SU-DHL-6 (cell line): ENCODE results near the gene SUSD6.
A peak's percentile ranks its signal among the peaks of the same experiment; 100 is the strongest.

Experiments used
- H2AFZ ChIP-seq: fragments of 200-600 bp; sonication (generic); 2 replicates; pipeline ENCODE4 v1.6.1; 2014; ENCODE audit warnings: low read depth, mild to moderate bottlenecking, moderate library complexity, mixed read lengths, antibody characterized with exemption, low read length; ENCODE audit not compliant: severe bottlenecking
- H3F3A ChIP-seq: fragments of 200-600 bp; shearing (Covaris generic); 2 replicates; pipeline ENCODE4 v1.6.0; 2016; ENCODE audit warnings: antibody characterized with exemption, mild to moderate bottlenecking; ENCODE audit not compliant: insufficient read depth
- H3K27ac ChIP-seq: fragments of 200-600 bp; sonication (generic); 2 replicates; pipeline ENCODE4 v1.5.1; 2016; ENCODE audit warnings: low read depth, mild to moderate bottlenecking, low read length, moderate library complexity, mixed read lengths
- H3K27me3 ChIP-seq: fragments of 200-600 bp; sonication (generic), shearing (Covaris generic); 2 replicates; pipeline ENCODE4 v1.6.0; 2014; ENCODE audit warnings: mild to moderate bottlenecking, low read length
- H3K36me3 ChIP-seq: fragments of 200-600 bp; sonication (generic); 2 replicates; pipeline ENCODE4 v1.6.1; 2014; ENCODE audit warnings: mild to moderate bottlenecking, low read length, mixed read lengths
- H3K4me2 ChIP-seq: fragments of 300-600, 200-600 bp; shearing (Covaris generic), sonication (generic); 2 replicates; pipeline ENCODE4 v1.6.0; 2014; ENCODE audit warnings: low read length, low read depth, mild to moderate bottlenecking; ENCODE audit not compliant: poor library complexity, severe bottlenecking
- H3K4me3 ChIP-seq: fragments of 200-600 bp; sonication (generic); 2 replicates; pipeline ENCODE4 v1.5.1; 2014; ENCODE audit warnings: antibody characterized with exemption, low read length, mild to moderate bottlenecking, mixed read lengths; ENCODE audit not compliant: insufficient read depth, poor library complexity, severe bottlenecking
- H3K79me2 ChIP-seq: fragments of 200-600 bp; sonication (generic); 2 replicates; pipeline ENCODE4 v1.6.1; 2014; ENCODE audit warnings: mild to moderate bottlenecking, low read length, moderate library complexity; ENCODE audit not compliant: insufficient read depth
- H3K9ac ChIP-seq: fragments of 200-600 bp; sonication (generic); 2 replicates; pipeline ENCODE4 v1.7.0; 2014; ENCODE audit warnings: mild to moderate bottlenecking, low read length
- H3K9me2 ChIP-seq: fragments of 200-600 bp; sonication (generic); replicated peaks from 2 replicates; pipeline ENCODE4 v1.6.1; 2014; ENCODE audit warnings: low read length; ENCODE audit not compliant: insufficient read depth
- H3K9me3 ChIP-seq: fragments of 200-600 bp; sonication (generic); 2 replicates; pipeline ENCODE4 v1.6.1; 2014; ENCODE audit warnings: low read length, mixed read lengths; ENCODE audit not compliant: insufficient read depth
- H4K20me1 ChIP-seq: fragments of 200-600 bp; sonication (generic); 2 replicates; pipeline ENCODE4 v1.6.1; 2014; ENCODE audit warnings: low read depth, mild to moderate bottlenecking, antibody characterized with exemption, low read length, moderate library complexity, mixed read lengths
- EZH2phosphoT487 ChIP-seq: fragments of 200-600 bp; sonication (generic), shearing (Covaris generic); conservative IDR thresholded peaks from 2 replicates; pipeline ENCODE4 v1.6.1; 2018; ENCODE audit warnings: mild to moderate bottlenecking, antibody characterized with exemption, low read length, moderate library complexity, mixed read lengths
- TF ChIP-seq, protein P1 (sequence below): fragments of 200-600 bp; sonication (generic); IDR thresholded peaks from one replicate; pipeline ENCODE4 v1.5.1; 2017; ENCODE audit warnings: antibody characterized with exemption, mild to moderate bottlenecking, low read length, moderate library complexity; ENCODE audit not compliant: insufficient read depth, poor library complexity, severe bottlenecking

The SUSD6 gene

DNA sequence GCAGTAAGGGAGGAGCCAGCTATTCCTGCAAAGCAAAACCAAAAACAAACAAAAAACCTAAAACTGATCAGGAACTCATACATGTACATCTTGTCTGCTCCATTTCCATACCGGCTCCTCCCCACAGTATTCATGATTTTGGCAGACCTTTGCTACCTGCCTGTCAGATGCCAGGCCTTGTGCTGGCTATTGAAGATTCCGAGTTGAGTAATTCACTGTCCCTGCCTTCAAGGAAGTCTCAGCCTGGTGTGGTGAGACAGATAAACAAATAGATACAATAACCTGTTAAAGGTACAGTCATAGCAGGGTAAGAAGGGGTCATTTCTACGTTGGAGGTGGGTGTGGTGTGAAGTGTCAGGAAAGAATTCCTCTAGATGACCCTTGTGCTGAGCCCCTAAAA is 42.7 kb downstream of the SUSD6 start:
- H3K36me3 ChIP-seq, result peaks cover 7% of the 10 kb centered on the region; the same call in 1 of the 2 replicates
- H3K9me2 ChIP-seq, result no peaks in the 10 kb centered on the region
- peak overlapping the region; percentile 92; the same call in 1 of the 2 replicates for H3K27ac ChIP-seq
- peaks cover 98% of the 10 kb centered on the region for H3K79me2 ChIP-seq
- H2AFZ ChIP-seq, result no peak overlapping the region
- no peak for TF ChIP-seq EZH2phosphoT487
- TF ChIP-seq, protein P1, sequence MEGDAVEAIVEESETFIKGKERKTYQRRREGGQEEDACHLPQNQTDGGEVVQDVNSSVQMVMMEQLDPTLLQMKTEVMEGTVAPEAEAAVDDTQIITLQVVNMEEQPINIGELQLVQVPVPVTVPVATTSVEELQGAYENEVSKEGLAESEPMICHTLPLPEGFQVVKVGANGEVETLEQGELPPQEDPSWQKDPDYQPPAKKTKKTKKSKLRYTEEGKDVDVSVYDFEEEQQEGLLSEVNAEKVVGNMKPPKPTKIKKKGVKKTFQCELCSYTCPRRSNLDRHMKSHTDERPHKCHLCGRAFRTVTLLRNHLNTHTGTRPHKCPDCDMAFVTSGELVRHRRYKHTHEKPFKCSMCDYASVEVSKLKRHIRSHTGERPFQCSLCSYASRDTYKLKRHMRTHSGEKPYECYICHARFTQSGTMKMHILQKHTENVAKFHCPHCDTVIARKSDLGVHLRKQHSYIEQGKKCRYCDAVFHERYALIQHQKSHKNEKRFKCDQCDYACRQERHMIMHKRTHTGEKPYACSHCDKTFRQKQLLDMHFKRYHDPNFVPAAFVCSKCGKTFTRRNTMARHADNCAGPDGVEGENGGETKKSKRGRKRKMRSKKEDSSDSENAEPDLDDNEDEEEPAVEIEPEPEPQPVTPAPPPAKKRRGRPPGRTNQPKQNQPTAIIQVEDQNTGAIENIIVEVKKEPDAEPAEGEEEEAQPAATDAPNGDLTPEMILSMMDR, result no peak
- H4K20me1 ChIP-seq, result peaks cover 14% of the 10 kb centered on the region; the same call in 1 of the 2 replicates
- no peak overlapping the region for H3K4me3 ChIP-seq
- no peaks in the 10 kb centered on the region for H3K9me3 ChIP-seq
- no peak overlapping the region for H3K4me2 ChIP-seq
- H3K27me3 ChIP-seq, result no peaks in the 10 kb centered on the region
- no peak overlapping the region for H3K9ac ChIP-seq
- peaks cover 38% of the 10 kb centered on the region for H3F3A ChIP-seq

DNA sequence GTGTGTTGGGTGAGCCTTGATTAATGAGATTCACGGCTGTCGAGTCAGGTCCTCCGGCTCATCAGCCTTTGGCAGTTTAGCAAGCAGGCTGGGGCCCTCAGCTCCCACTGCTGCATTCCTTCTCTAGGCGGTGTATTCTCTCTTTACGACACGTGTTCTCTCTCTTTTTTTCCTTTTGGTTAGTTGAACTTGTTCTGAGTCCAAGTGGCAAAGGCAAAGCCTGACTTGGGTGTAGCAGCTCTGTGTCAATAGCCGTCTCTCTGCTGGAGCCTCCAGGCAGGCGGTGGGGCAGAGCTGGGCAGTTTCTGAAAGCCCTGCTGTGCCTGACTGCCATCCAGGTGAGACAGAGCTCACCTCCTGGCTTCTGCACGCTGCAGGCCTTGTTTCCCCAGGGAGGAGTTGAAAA is 46.6 kb downstream of the SUSD6 start:
- Histone ChIP-seq H3K9me3 (no peaks in the 10 kb centered on the region), H3K4me3 (no peak overlapping the region), H3K9me2 (no peaks in the 10 kb centered on the region), H3K36me3 (peaks cover 9% of the 10 kb centered on the region; the same call in 1 of the 2 replicates), H3K27ac (no peak overlapping the region), H3K79me2 (peaks cover 98% of the 10 kb centered on the region), H4K20me1 (no peaks in the 10 kb centered on the region; the same call in 1 of the 2 replicates), H3K27me3 (no peaks in the 10 kb centered on the region), H2AFZ (no peak overlapping the region), H3K9ac (no peak overlapping the region), H3K4me2 (no peak overlapping the region), H3F3A (peaks cover 11% of the 10 kb centered on the region)
- TF ChIP-seq EZH2phosphoT487, result no peak
- TF ChIP-seq, protein P1, result no peak

DNA sequence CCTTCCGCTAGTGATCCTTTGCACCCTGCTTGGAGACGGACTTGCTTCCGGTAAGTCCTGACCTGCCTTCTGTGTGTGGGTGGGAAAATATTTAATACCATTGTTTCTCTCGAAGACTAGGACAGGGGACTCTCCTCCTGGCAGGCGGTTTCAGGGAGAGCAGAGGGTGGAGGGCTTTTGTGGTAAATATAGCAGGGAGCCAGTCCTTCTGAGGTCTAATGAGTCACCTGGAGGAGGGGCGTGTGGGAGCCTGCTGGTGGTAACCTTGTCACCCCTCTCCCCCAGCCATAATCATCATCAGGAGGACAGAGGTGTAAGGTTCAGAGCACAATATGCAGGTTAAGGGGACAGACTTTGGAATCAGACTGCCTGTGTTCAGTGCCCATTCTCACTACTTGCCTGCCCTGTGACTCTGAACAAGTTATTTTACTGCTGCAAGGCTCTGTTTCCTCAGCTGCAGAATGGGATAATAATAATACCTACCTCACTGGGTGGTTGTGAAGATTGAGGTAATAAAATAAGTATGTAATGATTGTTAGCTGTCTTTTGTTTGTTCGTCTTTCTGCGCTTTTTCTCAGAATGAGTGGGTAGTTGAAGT is 47.4 kb downstream of the SUSD6 start:
- no peaks in the 10 kb centered on the region for H3K9me2 ChIP-seq
- H4K20me1 ChIP-seq, result no peaks in the 10 kb centered on the region; the same call in 1 of the 2 replicates
- no peak overlapping the region for H3K27ac ChIP-seq
- H2AFZ ChIP-seq, result no peak overlapping the region
- peaks cover 9% of the 10 kb centered on the region; the same call in 1 of the 2 replicates for H3K36me3 ChIP-seq
- no peak overlapping the region for H3K4me3 ChIP-seq
- no peak overlapping the region for H3K9ac ChIP-seq
- no peaks in the 10 kb centered on the region for H3K27me3 ChIP-seq
- H3F3A ChIP-seq, result peaks cover 3% of the 10 kb centered on the region; the same call in 1 of the 2 replicates
- H3K9me3 ChIP-seq, result no peaks in the 10 kb centered on the region
- H3K79me2 ChIP-seq, result peaks cover 98% of the 10 kb centered on the region
- H3K4me2 ChIP-seq, result no peak overlapping the region
- TF ChIP-seq, protein P1, result no peak
- TF ChIP-seq EZH2phosphoT487, result no peak
